SK-N-SH (cell line): ENCODE measurements around the gene SMCHD1.

ENCODE experiments used
- NFIC ChIP-seq: IDR thresholded peaks from 2 replicates; pipeline ENCODE4 v1.4.0; 2012; ENCODE audit warnings: borderline replicate concordance
- NRF1 ChIP-seq: IDR thresholded peaks from 2 replicates; pipeline ENCODE4 v1.6.1; 2012; ENCODE audit warnings: low read depth, mild to moderate bottlenecking, low read length
- POLR2AphosphoS5 ChIP-seq: IDR thresholded peaks from 2 replicates; pipeline ENCODE4 v1.6.1; 2012; ENCODE audit warnings: low read depth, low read length
- TF ChIP-seq, protein P1 (sequence below): fragments of 200-600 bp; sonication (generic); IDR thresholded peaks from 2 replicates; pipeline ENCODE4 v1.6.1; 2017; ENCODE audit warnings: antibody characterized with exemption, mild to moderate bottlenecking, moderate library complexity

DNA sequence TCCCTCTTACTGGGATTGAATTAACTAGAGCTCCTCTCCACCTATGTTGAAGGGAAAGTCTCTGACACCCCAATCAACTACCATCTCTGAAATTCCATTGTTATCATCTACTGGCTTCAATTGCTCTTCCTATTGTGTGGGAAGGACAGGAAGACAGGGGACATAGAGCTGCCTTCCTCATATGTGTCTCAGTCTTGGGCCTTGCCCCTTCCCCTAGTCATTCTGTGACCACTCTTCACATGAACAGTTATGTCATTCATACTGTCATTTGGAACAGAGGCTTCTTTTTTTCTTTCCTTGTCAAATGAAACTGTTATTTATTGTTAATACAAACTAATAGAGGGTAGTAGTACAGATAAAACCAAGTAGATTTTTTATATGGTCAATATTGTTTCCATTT is 121.7 kb downstream of the SMCHD1 start:
- TF ChIP-seq, protein P1, sequence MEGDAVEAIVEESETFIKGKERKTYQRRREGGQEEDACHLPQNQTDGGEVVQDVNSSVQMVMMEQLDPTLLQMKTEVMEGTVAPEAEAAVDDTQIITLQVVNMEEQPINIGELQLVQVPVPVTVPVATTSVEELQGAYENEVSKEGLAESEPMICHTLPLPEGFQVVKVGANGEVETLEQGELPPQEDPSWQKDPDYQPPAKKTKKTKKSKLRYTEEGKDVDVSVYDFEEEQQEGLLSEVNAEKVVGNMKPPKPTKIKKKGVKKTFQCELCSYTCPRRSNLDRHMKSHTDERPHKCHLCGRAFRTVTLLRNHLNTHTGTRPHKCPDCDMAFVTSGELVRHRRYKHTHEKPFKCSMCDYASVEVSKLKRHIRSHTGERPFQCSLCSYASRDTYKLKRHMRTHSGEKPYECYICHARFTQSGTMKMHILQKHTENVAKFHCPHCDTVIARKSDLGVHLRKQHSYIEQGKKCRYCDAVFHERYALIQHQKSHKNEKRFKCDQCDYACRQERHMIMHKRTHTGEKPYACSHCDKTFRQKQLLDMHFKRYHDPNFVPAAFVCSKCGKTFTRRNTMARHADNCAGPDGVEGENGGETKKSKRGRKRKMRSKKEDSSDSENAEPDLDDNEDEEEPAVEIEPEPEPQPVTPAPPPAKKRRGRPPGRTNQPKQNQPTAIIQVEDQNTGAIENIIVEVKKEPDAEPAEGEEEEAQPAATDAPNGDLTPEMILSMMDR, result no peak
- TF ChIP-seq NFIC, result no peak
- no peak for TF ChIP-seq POLR2AphosphoS5
- no peak for TF ChIP-seq NRF1
